ENCODE data around the gene FAM32A.

The FAM32A gene

GRCh38 chr19:16226184-16226591 is 41.0 kb downstream of the FAM32A start:
- no peak for DNase-seq

- DNase-seq = no peak
Observed at GRCh38 chr19:16226878-16227836, 41.9 kb downstream of the FAM32A start.

DNA sequence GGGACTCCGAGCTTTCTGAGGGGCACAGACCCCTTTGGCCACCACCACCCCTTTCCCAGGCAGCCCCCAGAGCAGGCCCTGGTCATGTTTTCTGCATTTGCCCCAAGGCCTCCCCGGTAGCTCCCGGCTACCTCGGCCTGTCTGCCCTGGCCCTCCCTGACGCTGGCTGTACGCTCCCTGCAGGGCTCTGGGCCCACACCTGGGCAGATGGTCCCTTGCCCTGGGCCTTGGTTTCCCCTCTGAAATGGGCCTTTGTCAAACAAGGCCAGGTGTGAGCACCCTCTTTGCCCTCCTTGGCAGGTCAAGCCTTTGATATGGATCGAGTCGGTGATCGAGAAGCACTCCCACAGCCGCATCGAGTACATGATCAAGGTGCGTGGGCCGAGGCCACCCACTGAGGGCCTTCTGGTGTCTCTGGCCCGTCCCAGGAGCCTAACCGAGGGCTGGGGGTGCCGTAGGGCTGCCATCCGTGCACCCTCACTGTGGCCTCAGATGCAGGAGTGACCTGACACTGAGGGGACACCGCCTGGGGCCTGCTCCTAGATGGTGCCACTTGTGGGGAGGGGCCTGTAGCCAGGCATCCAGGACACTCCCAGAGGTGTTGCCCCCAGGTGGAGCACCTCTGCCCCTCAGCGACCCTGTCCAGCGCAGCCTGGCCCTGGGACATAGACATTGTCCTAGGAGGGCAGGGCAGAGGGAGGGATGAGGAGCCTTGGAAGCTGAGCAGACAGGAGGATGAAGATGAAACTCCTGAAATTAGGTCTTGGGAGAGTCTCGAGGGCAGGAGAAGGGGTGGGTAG is 42.8 kb downstream of the FAM32A start:
- DNase-seq = no peak

GRCh38 chr19:16228637-16229321 is 43.6 kb downstream of the FAM32A start:
- no peak for DNase-seq

GRCh38 chr19:16229322-16229641 is 44.1 kb downstream of the FAM32A start:
- DNase-seq = no peak

DNA sequence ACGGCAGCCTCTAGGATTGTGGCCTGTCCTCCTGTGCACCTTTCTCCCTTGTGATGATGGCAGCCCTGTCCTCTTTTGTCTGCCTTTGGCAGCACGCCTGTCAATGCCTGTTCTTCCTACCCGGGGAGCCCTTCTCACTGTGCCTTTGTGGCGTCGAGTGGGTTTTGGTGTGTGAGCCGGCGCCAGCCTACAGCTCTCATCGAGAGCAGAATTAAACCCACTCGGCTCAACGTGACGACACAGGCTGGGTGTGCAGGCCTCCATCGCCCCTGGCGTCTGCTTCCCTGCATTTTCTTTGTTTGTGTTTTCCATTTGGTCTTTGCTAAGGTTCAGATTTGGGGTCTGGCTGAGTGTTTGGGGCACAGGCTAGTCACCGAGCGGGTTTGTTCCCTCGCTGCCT is 46.9 kb downstream of the FAM32A start:
- DNase-seq = no peak

DNA sequence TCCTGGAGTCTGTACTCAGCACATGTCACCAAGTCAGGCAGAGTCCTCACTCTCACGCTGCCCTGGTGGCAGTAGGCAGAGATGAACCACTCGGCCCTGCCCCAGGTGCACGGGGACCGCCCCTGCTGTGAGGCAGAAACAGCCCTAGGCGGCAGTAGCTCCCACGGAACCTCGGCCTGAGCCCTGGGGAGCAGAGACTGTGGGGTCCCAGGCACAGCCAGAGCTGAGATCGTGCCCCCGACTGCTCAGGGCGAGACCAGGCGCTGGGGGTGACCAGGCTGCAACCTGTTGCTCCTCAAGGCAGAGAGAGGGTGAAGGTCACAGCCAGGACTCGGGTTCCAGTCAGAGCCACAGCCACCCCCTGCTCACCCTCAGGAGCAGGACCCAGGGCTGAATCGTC is 47.4 kb downstream of the FAM32A start:
- no peak for DNase-seq

- DNase-seq = no peak
Observed at GRCh38 chr19:16233081-16233776, 48.0 kb downstream of the FAM32A start.

- DNase-seq = no peak
Observed at GRCh38 chr19:16233836-16234551, 48.8 kb downstream of the FAM32A start.

GRCh38 chr19:16234552-16235445 is 49.6 kb downstream of the FAM32A start:
- no peak for DNase-seq

- DNase-seq = no peak
Observed at GRCh38 chr19:16235811-16236652, 50.8 kb downstream of the FAM32A start.
